ENCODE measurements around the gene P3H3. TPM values are rescaled to one million over a fixed set of nuclear protein-coding genes. Genes with fewer than 3 reads are reported as not detected.

The P3H3 gene
- total and polyA plus RNA-seq, 2 experiments from 2014 or later = 16.4 to 38.2 TPM

GRCh38 chr12:6823182-6824084 lies 4.8 kb upstream of the P3H3 start:
- no peak overlapping the region for H2AFZ ChIP-seq
- no peak overlapping the region for H3K27ac ChIP-seq (ENCODE audit: low read depth)

More at GRCh38 chr12:6823182-6824084, 4.8 kb upstream of the P3H3 start:
- Histone ChIP-seq H3K9me2 (ENCODE audit: insufficient read depth) (no peaks in the 10 kb centered on the region), H4K20me1 (replicated peaks; ENCODE audit: insufficient read depth) (no peaks in the 10 kb centered on the region), H3F3A (replicated peaks; ENCODE audit: low read depth) (peaks cover 21% of the 10 kb centered on the region), H3K36me3 (ENCODE audit: insufficient read depth) (no peaks in the 10 kb centered on the region), H3K4me1 (ENCODE audit: insufficient read depth) (peaks cover 54% of the 10 kb centered on the region), H3K27me3 (ENCODE audit: insufficient read depth) (peaks cover 57% of the 10 kb centered on the region), H3K4me2 (peak overlapping the region; percentile 94), H3K4me3 (peak overlapping the region; percentile 76; the same call in 1 of the 2 replicates), H3K79me2 (replicated peaks; ENCODE audit: insufficient read depth) (no peaks in the 10 kb centered on the region)
- TF ChIP-seq POLR2AphosphoS5 (IDR thresholded peaks at IDR 0.05; ENCODE audit: low read depth) (no peak), EZH2phosphoT487 (IDR thresholded peaks at IDR 0.05; ENCODE audit: unreplicated experiment) (no peak), EZH2 (IDR thresholded peaks at IDR 0.05; ENCODE audit: low read depth, unreplicated experiment) (no peak), STAT1 (IDR thresholded peaks at IDR 0.05; ENCODE audit: unreplicated experiment) (no peak), REST (IDR thresholded peaks at IDR 0.05; ENCODE audit: unreplicated experiment) (no peak), ZNF114 (CRISPR knock-in tag; IDR thresholded peaks at IDR 0.05) (no peak), CREB1 (CRISPR knock-in tag; IDR thresholded peaks at IDR 0.05; ENCODE audit: low read depth) (no peak), JUNB (IDR thresholded peaks at IDR 0.05; ENCODE audit: unreplicated experiment) (no peak), ZNF331 (CRISPR knock-in tag; IDR thresholded peaks at IDR 0.05; ENCODE audit: low read depth) (no peak), NANOG (IDR thresholded peaks at IDR 0.05; ENCODE audit: borderline replicate concordance) (no peak), ZNF462 (CRISPR knock-in tag; IDR thresholded peaks at IDR 0.05) (no peak), ETS1 (IDR thresholded peaks at IDR 0.05) (no peak), CTCF (conservative IDR thresholded peaks at IDR 0.05; ENCODE audit: low read depth in 2 of 2) (no peak)
- Mint-ChIP-seq H3K4me1 (peaks cover 72% of the 10 kb centered on the region), H3K4me3 (peak overlapping the region; percentile 81; the same call in 1 of the 3 replicates), H3K27ac (no peak overlapping the region), H3K9me3 (no peaks in the 10 kb centered on the region), H3K36me3 (ENCODE audit: low read depth) (peaks cover 7% of the 10 kb centered on the region; the same call in 2 of the 3 replicates), H3K27me3 (ENCODE audit: insufficient read depth, low read depth, poor library complexity) (peaks cover 40% of the 10 kb centered on the region)
- DNase-seq (ENCODE audit: low spot score) (no peak), ATAC-seq (no peak)
